ENCODE results near the gene SSBP2. TPM values are rescaled to one million over a fixed set of nuclear protein-coding genes. Genes with fewer than 3 reads are reported as not detected.

Gene SSBP2
- total and polyA plus RNA-seq, 2 of the 8 experiments (the other 6 are each of a cell fraction or from before 2014, with no cell fraction given), result 21.5 to 36.2 TPM

DNA sequence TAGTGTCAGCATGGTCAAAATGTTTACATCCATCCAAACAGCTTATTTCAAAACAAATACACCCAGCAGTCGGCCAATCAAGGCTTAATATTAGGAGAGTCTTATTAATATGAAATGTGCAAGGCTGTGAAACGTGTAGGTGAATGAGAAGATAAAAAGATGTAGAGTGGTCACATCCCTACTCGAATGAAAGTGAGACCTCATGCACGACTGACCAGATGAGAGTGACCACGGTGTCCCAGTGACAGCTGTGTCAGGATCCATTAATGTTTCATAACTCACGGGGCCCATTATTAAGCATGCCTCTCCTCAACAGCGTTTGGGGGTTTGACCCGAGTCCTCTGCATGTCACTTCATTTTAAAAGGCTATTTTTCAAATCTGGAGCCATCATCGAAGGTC, 39.4 kb upstream of the SSBP2 start:
- WGBS, 2 experiments (ENCODE audit: extremely low coverage in 1 of 2, insufficient coverage in 1 of 2, insufficient read length in 1 of 2, insufficient replicate concordance in 2 of 2, low coverage in 1 of 2, low lambda C conversion rate in 2 of 2, missing lambda C conversion rate in 1 of 2), result 89 to 100% methylated on average over 1 to 9 of the region's 9 CpGs
- Histone ChIP-seq H3K9me3 (ENCODE audit: insufficient read depth in 2 of 2, low read depth in 1 of 2, low read length in 1 of 2) (no peaks in the 10 kb centered on the region), H3K36me3 (ENCODE audit: control insufficient read depth in 2 of 4, insufficient read depth in 4 of 4, low read length in 3 of 4) (no peaks in the 10 kb centered on the region), H3K4me3 (ENCODE audit: extremely low read depth in 1 of 4, insufficient read depth in 2 of 4, low read depth in 3 of 4, low read length in 4 of 4) (no peak overlapping the region), H2AFZ (ENCODE audit: low read length) (no peak overlapping the region), H4K91ac (replicated peaks; ENCODE audit: insufficient read length, low read length) (no peak overlapping the region), H3K4me2 (ENCODE audit: insufficient read depth in 1 of 2, low read depth in 2 of 2, low read length in 2 of 2) (no peak overlapping the region), H3K9ac (replicated peaks in 1 of 4; ENCODE audit: extremely low read depth in 1 of 4, low read depth in 3 of 4, low read length in 3 of 4) (no peak overlapping the region), H3K4me1 (replicated peaks in 1 of 4; ENCODE audit: control insufficient read depth in 3 of 4, insufficient read depth in 4 of 4, low read length in 3 of 4) (peaks cover 0 to 16% (median 10%) of the 10 kb centered on the region in 4 experiments; a peak in 6 of 7 replicates), H2AK5ac (ENCODE audit: low read depth, low read length) (no peak overlapping the region), H3K27me3 (replicated peaks in 1 of 4; ENCODE audit: control insufficient read depth in 3 of 4, extremely low read depth in 1 of 4, insufficient read depth in 3 of 4, low read length in 3 of 4) (no peaks in the 10 kb centered on the region), H2BK12ac (ENCODE audit: low read depth, low read length) (no peak overlapping the region), H3K14ac (ENCODE audit: insufficient read length) (no peak overlapping the region), H4K5ac (ENCODE audit: insufficient read length, low read depth, low read length) (no peak overlapping the region), H2BK20ac (ENCODE audit: low read length) (no peak overlapping the region), H2BK15ac (ENCODE audit: low read length) (no peak overlapping the region), H2BK5ac (ENCODE audit: low read depth, low read length) (no peak overlapping the region), H4K20me1 (replicated peaks in 1 of 2; ENCODE audit: control insufficient read depth in 1 of 2, insufficient read depth in 2 of 2, low read length in 2 of 2) (no peaks in the 10 kb centered on the region), H3K4ac (replicated peaks; ENCODE audit: insufficient read length, low read depth, low read length) (no peak overlapping the region), H2BK120ac (replicated peaks; ENCODE audit: low read depth, low read length) (no peak overlapping the region), H3K79me2 (ENCODE audit: control insufficient read depth in 1 of 2, insufficient read depth in 2 of 2, low read length in 2 of 2) (no peaks in the 10 kb centered on the region), H3K56ac (replicated peaks; ENCODE audit: insufficient read length, low read depth, low read length) (no peak overlapping the region), H3K23me2 (ENCODE audit: low read depth, low read length) (no peaks in the 10 kb centered on the region), H3K18ac (ENCODE audit: extremely low read depth, low read length) (no peak overlapping the region), H3K79me1 (ENCODE audit: low read depth, low read length) (no peaks in the 10 kb centered on the region), H3K23ac (ENCODE audit: insufficient read length) (no peak overlapping the region), H3K27ac (ENCODE audit: low read depth, low read length) (no peak overlapping the region), H4K8ac (ENCODE audit: extremely low read depth, insufficient read depth, low read length) (no peak overlapping the region)
- DNase-seq (ENCODE audit: low read depth in 1 of 2, low spot score in 2 of 2), result no peak
- POLR2A ChIA-PET (ENCODE audit: partially characterized antibody), result interaction anchor here (1.1 kb wide), 1 partner anchor 59 kb away, joined by 4 read pairs; no protein-coding TSS in a partner anchor
- no peak for FAIRE-seq
- CTCF ChIA-PET (ENCODE audit: partially characterized antibody), result interaction anchor here (0.7 to 2.8 kb wide), 4 partner anchors 8 to 61 kb away, joined by 3 to 10 read pairs (median 5); no protein-coding TSS in a partner anchor
- TF ChIP-seq SP2 (IDR thresholded peaks at IDR 0.05; ENCODE audit: low read length), result no peak
- no peak for TF ChIP-seq RAD21 (IDR thresholded peaks at IDR 0.05 in 1 of 2, conservative IDR thresholded peaks at IDR 0.05 in 1 of 2; ENCODE audit: low read depth in 2 of 2, low read length in 2 of 2)
- no peak for TF ChIP-seq POU5F1 (IDR thresholded peaks at IDR 0.05; ENCODE audit: low read depth, low read length)
- TF ChIP-seq, protein P1, sequence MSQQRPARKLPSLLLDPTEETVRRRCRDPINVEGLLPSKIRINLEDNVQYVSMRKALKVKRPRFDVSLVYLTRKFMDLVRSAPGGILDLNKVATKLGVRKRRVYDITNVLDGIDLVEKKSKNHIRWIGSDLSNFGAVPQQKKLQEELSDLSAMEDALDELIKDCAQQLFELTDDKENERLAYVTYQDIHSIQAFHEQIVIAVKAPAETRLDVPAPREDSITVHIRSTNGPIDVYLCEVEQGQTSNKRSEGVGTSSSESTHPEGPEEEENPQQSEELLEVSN (IDR thresholded peaks at IDR 0.05), result no peak
- no peak for TF ChIP-seq TAF1 (IDR thresholded peaks at IDR 0.05; ENCODE audit: low read depth, low read length)
- no peak for TF ChIP-seq KDM4A (IDR thresholded peaks at IDR 0.05; ENCODE audit: low read depth, low read length, severe bottlenecking)
- no peak for TF ChIP-seq RFX5 (IDR thresholded peaks at IDR 0.05; ENCODE audit: borderline replicate concordance, low read depth, low read length)
- TF ChIP-seq FOSL1 (IDR thresholded peaks at IDR 0.05; ENCODE audit: insufficient read depth, low read depth, low read length), result no peak
- TF ChIP-seq CREB1 (IDR thresholded peaks at IDR 0.05), result no peak
- no peak for TF ChIP-seq POLR2A (IDR thresholded peaks at IDR 0.05; ENCODE audit: control extremely low read depth in 1 of 2, low read depth in 2 of 2, low read length in 2 of 2)
- TF ChIP-seq KDM1A (IDR thresholded peaks at IDR 0.05; ENCODE audit: borderline replicate concordance, low read length), result no peak
- no peak for TF ChIP-seq RBBP5 (IDR thresholded peaks at IDR 0.05; ENCODE audit: borderline replicate concordance, low read depth, low read length)
- TF ChIP-seq CBX8 (IDR thresholded peaks at IDR 0.05; ENCODE audit: borderline replicate concordance, low read depth, low read length), result no peak
- no peak for TF ChIP-seq CHD1 (IDR thresholded peaks at IDR 0.05; ENCODE audit: low read depth, low read length)
